HepG2 (cell line): ENCODE measurements around the gene MPLKIP. TPM values are rescaled to one million over a fixed set of nuclear protein-coding genes. Genes with fewer than 3 reads are reported as not detected.

ENCODE experiments used
- AGO2 ChIP-seq: fragments of 200-400 bp; formaldehyde crosslinking; optimal IDR thresholded peaks from 2 replicates; pipeline ENCODE3; 2017; ENCODE audit warnings: mild to moderate bottlenecking, low read depth, low read length, moderate library complexity
- AHR ChIP-seq: IDR thresholded peaks from 2 replicates; pipeline ENCODE4 v1.6.1; 2018; ENCODE audit warnings: missing genetic modification reagents, missing compliant biosample characterization
- ETV6 ChIP-seq: sonication (generic); formaldehyde crosslinking; conservative IDR thresholded peaks from 2 replicates; pipeline ENCODE4 v1.4.0; 2020; ENCODE audit warnings: missing genetic modification reagents
- FIP1L1 ChIP-seq: fragments of 200-400 bp; formaldehyde crosslinking; IDR thresholded peaks from 2 replicates; pipeline ENCODE4 v1.6.1; 2018; ENCODE audit warnings: low read depth, mild to moderate bottlenecking, low read length, moderate library complexity, borderline replicate concordance; ENCODE audit not compliant: insufficient read depth
- KLF11 ChIP-seq: IDR thresholded peaks from 2 replicates; pipeline ENCODE4 v1.6.1; 2016; ENCODE audit warnings: missing compliant biosample characterization
- MED8 ChIP-seq: sonication (generic); formaldehyde crosslinking; IDR thresholded peaks from 2 replicates; pipeline ENCODE4 v1.8.1; 2023; ENCODE audit warnings: mild to moderate bottlenecking, missing genetic modification reagents; ENCODE audit not compliant: insufficient replicate concordance
- MEF2D ChIP-seq: sonication (generic); formaldehyde crosslinking; IDR thresholded peaks from 2 replicates; pipeline ENCODE4 v1.5.1; 2020; ENCODE audit warnings: mild to moderate bottlenecking, missing genetic modification reagents
- TMF1 ChIP-seq: sonication (generic); formaldehyde crosslinking; IDR thresholded peaks from 2 replicates; pipeline ENCODE4 v1.8.1; 2022; ENCODE audit warnings: low read depth, missing genetic modification reagents
- ZBTB7A ChIP-seq: sonication (generic); formaldehyde crosslinking; IDR thresholded peaks from 2 replicates; pipeline ENCODE4 v1.8.0; 2022; ENCODE audit warnings: mild to moderate bottlenecking, missing genetic modification reagents
- ZNF225 ChIP-seq: sonication (generic); formaldehyde crosslinking; IDR thresholded peaks from 2 replicates; pipeline ENCODE4 v1.4.0; 2020; ENCODE audit warnings: mild to moderate bottlenecking, missing genetic modification reagents
- ZNF414 ChIP-seq: sonication (generic); formaldehyde crosslinking; IDR thresholded peaks from 2 replicates; pipeline ENCODE4 v1.5.0; 2020; ENCODE audit warnings: missing genetic modification reagents
- ZNF468 ChIP-seq: sonication (generic); formaldehyde crosslinking; IDR thresholded peaks from 2 replicates; pipeline ENCODE4 v1.8.0; 2022; ENCODE audit warnings: mild to moderate bottlenecking, moderate library complexity, missing genetic modification reagents
- ZNF629 ChIP-seq: sonication (generic); formaldehyde crosslinking; conservative IDR thresholded peaks from 2 replicates; pipeline ENCODE4 v1.5.0; 2020; ENCODE audit warnings: missing genetic modification reagents
- ZNF652 ChIP-seq: IDR thresholded peaks from 2 replicates; pipeline ENCODE4 v1.6.1; 2016; ENCODE audit warnings: low read depth, borderline replicate concordance
- ZNF768 ChIP-seq: sonication (generic); formaldehyde crosslinking; IDR thresholded peaks from 2 replicates; pipeline ENCODE4 v1.4.0; 2020; ENCODE audit warnings: missing genetic modification reagents
- ZSCAN30 ChIP-seq: sonication (generic); formaldehyde crosslinking; IDR thresholded peaks from 2 replicates; pipeline ENCODE4 v1.5.0; 2020; ENCODE audit warnings: mild to moderate bottlenecking, missing genetic modification reagents
- polyA plus RNA-seq, 8 experiments: library from polyadenylated mRNA; depleted of rRNA in 3 of 8; stranded (reverse) in 7 of 8; unstranded in 1 of 8; fragments of >200 nt; fragmentation: Illumina TruSeq in 4 of 8; extraction: Trizol in 4 of 8; gene quantifications; 2 replicates each; pipeline versions ENCODE4 v1.2.1 to v1.2.3, GENCODE V29; 2011 to 2016; ENCODE audit warnings: low read depth in 4 of 8, missing spikeins in 1 of 8, mixed read lengths in 1 of 8; ENCODE audit not compliant: insufficient read depth in 1 of 8
- total RNA-seq, 5 experiments: library from RNA; depleted of rRNA; stranded (reverse); fragments of >200 nt; fragmentation: Illumina TruSeq; extraction: Trizol; gene quantifications; 2 replicates each; pipeline ENCODE4 v1.2.3, GENCODE V29; 2016; ENCODE audit warnings: low read depth in 1 of 5
- TF ChIP-seq, protein P1 (sequence below): sonication (generic); formaldehyde crosslinking; IDR thresholded peaks from 2 replicates; pipeline ENCODE4 v1.4.0; 2020; ENCODE audit warnings: missing genetic modification reagents, borderline replicate concordance
- TF ChIP-seq, protein P2 (sequence below): sonication (generic); formaldehyde crosslinking; IDR thresholded peaks from 2 replicates; pipeline ENCODE4 v1.9.0; 2021; ENCODE audit warnings: missing genetic modification reagents, borderline replicate concordance

Gene MPLKIP
- total and polyA plus RNA-seq, 2 of the 13 experiments (the other 11 are each of a cell fraction or from before 2014, with no cell fraction given) = 40.1 to 45.7 TPM

GRCh38 chr7:40133561-40134427, 628 bp downstream of the MPLKIP start (continued):
- TF ChIP-seq, protein P1, sequence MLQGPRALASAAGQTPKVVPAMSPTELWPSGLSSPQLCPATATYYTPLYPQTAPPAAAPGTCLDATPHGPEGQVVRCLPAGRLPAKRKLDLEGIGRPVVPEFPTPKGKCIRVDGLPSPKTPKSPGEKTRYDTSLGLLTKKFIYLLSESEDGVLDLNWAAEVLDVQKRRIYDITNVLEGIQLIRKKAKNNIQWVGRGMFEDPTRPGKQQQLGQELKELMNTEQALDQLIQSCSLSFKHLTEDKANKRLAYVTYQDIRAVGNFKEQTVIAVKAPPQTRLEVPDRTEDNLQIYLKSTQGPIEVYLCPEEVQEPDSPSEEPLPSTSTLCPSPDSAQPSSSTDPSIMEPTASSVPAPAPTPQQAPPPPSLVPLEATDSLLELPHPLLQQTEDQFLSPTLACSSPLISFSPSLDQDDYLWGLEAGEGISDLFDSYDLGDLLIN (CRISPR knock-in tag) = no peak
- TF ChIP-seq KLF11 = 0 out of 2 replicates have a peak, but pooled peaks have one; percentile 28
- 0 out of 2 replicates have a peak, but pooled peaks have one; percentile 0 for TF ChIP-seq AHR (CRISPR knock-in tag)
- TF ChIP-seq ZBTB7A (CRISPR knock-in tag) = 0 out of 2 replicates have a peak, but pooled peaks have one; percentile 2
- TF ChIP-seq, protein P2, sequence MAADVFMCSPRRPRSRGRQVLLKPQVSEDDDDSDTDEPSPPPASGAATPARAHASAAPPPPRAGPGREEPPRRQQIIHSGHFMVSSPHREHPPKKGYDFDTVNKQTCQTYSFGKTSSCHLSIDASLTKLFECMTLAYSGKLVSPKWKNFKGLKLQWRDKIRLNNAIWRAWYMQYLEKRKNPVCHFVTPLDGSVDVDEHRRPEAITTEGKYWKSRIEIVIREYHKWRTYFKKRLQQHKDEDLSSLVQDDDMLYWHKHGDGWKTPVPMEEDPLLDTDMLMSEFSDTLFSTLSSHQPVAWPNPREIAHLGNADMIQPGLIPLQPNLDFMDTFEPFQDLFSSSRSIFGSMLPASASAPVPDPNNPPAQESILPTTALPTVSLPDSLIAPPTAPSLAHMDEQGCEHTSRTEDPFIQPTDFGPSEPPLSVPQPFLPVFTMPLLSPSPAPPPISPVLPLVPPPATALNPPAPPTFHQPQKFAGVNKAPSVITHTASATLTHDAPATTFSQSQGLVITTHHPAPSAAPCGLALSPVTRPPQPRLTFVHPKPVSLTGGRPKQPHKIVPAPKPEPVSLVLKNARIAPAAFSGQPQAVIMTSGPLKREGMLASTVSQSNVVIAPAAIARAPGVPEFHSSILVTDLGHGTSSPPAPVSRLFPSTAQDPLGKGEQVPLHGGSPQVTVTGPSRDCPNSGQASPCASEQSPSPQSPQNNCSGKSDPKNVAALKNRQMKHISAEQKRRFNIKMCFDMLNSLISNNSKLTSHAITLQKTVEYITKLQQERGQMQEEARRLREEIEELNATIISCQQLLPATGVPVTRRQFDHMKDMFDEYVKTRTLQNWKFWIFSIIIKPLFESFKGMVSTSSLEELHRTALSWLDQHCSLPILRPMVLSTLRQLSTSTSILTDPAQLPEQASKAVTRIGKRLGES (CRISPR knock-in tag) = 0 out of 2 replicates have a peak, but pooled peaks have one; percentile 5
- TF ChIP-seq FIP1L1 = no peak
- 0 out of 2 replicates have a peak, but pooled peaks have one; percentile 31 for TF ChIP-seq ZSCAN30
- peak; percentile 45; the same call in 1 of the 2 replicates for TF ChIP-seq ZNF768 (CRISPR knock-in tag)
- no peak for TF ChIP-seq ZNF414 (CRISPR knock-in tag)
- no peak; the same call in 1 of the 2 replicates for TF ChIP-seq MEF2D (CRISPR knock-in tag)
- TF ChIP-seq ZNF652 (CRISPR knock-in tag) = peak; percentile 67
- TF ChIP-seq MED8 (CRISPR knock-in tag) = no peak
- 0 out of 2 replicates have a peak, but pooled peaks have one; percentile 18 for TF ChIP-seq ZNF225
- TF ChIP-seq ETV6 = no peak
- TF ChIP-seq TMF1 (CRISPR knock-in tag) = 0 out of 2 replicates have a peak, but pooled peaks have one; percentile 22
- TF ChIP-seq ZNF629 (CRISPR knock-in tag) = peak; percentile 41; the same call in 1 of the 2 replicates
- no peak for TF ChIP-seq ZNF468 (CRISPR knock-in tag)
- peak; percentile 86 for TF ChIP-seq AGO2
- TF ChIP-seq, all 625 proteins: peak for 19
